ENCODE data around the gene MAB21L4.

DNA sequence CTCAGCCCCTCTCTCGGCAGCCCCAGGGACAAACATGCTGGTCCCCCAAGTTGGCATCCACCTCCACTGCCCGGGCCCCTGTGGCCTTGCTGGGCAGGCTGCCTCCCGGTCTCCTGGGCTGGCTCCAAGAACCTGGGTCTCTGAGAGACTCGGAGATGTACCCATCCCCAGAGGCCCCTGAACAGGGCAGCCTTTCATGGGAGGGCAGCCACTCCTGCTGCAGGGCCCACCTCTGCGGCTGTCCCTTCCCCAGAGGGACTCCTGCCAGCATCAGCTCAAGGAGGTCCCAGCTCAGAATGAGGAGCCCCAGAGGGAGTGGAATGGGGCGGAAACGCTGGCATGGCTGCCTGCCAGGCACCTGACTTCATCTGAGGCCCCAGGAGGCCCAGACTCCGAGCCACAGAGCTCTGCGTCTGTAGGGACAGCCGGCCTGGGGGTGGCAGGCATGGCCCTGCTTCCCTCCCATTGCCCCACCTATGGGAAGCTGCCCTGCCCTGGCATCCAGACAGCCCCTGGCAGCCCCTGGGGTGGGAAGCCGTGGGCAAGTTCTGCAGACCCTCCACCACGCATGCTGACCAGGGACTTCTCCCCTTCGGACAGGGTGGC, 9.3 kb upstream of the MAB21L4 start:
- TF ChIP-seq CTCF (IDR thresholded peaks at IDR 0.05), result no peak
- TF ChIP-seq POLR2A (IDR thresholded peaks at IDR 0.05), result no peak
